ENCODE measurements around the gene CRY1. TPM values are rescaled to one million over a fixed set of nuclear protein-coding genes. Genes with fewer than 3 reads are reported as not detected.

Gene CRY1
- total RNA-seq, 1 experiment from 2014 or later, result 43.8 TPM

GRCh38 chr12:106945261-106945851, 148.0 kb downstream of the CRY1 start:
- H3K36me3 ChIP-seq (ENCODE audit: control insufficient read depth, insufficient read depth, low read length), result no peaks in the 10 kb centered on the region
- no peaks in the 10 kb centered on the region for H3K27me3 ChIP-seq (ENCODE audit: control insufficient read depth, insufficient read depth, low read length)
- TF ChIP-seq REST (IDR thresholded peaks at IDR 0.05; ENCODE audit: insufficient read depth in 1 of 2, low read depth in 2 of 2, low read length in 1 of 2) (no peak), POLR2AphosphoS5 (IDR thresholded peaks at IDR 0.05; ENCODE audit: low read depth, low read length) (no peak), CTCF (IDR thresholded peaks at IDR 0.05) (no peak), TCF7L2 (IDR thresholded peaks at IDR 0.05; ENCODE audit: low read depth, low read length) (no peak), SIN3A (IDR thresholded peaks at IDR 0.05; ENCODE audit: borderline replicate concordance, insufficient read depth, low read depth, low read length) (no peak)
- POLR2A ChIA-PET, result no interaction called here
- intact Hi-C loops (cut with micrococcal nuclease; ENCODE audit: unreplicated experiment), result no loop called here
- no peak overlapping the region for H3K4me3 ChIP-seq (ENCODE audit: low read depth in 2 of 2, low read length in 2 of 2)
- in situ Hi-C loops (cut with HindIII; ENCODE audit: low pct_unique_long_range_greater_than_20kb, low sequenced_read_pairs), result no loop called here
- H3K27ac ChIP-seq (ENCODE audit: low read length), result no peak overlapping the region
- CTCF ChIA-PET, result no interaction called here
- H3K4me1 ChIP-seq (ENCODE audit: control insufficient read depth, insufficient read depth, low read length), result no peaks in the 10 kb centered on the region
- BruUV-seq (replicated peaks), result no TSS peak
- H3K9me3 ChIP-seq (ENCODE audit: control insufficient read depth, insufficient read depth, low read depth, low read length), result peaks cover 14% of the 10 kb centered on the region; the same call in 1 of the 2 replicates
- no peak for ATAC-seq
- no peak for DNase-seq (ENCODE audit: low read depth, low spot score)

GRCh38 chr12:106942775-106943174, 150.6 kb downstream of the CRY1 start:
- H3K4me1 ChIP-seq (ENCODE audit: control insufficient read depth, insufficient read depth, low read length), result no peaks in the 10 kb centered on the region
- no TSS peak for BruUV-seq (replicated peaks)
- ATAC-seq (no peak), DNase-seq (ENCODE audit: low read depth, low spot score) (no peak)
- in situ Hi-C loops (cut with HindIII; ENCODE audit: low pct_unique_long_range_greater_than_20kb, low sequenced_read_pairs), result no loop called here
- peaks cover 14% of the 10 kb centered on the region; the same call in 1 of the 2 replicates for H3K9me3 ChIP-seq (ENCODE audit: control insufficient read depth, insufficient read depth, low read depth, low read length)
- ChIA-PET POLR2A (no interaction called here), CTCF (no interaction called here)
- H3K27ac ChIP-seq (ENCODE audit: low read length), result no peak overlapping the region
- no peak overlapping the region for H3K4me3 ChIP-seq (ENCODE audit: low read depth in 2 of 2, low read length in 2 of 2)
- intact Hi-C loops (cut with micrococcal nuclease; ENCODE audit: unreplicated experiment), result no loop called here
- TF ChIP-seq POLR2AphosphoS5 (IDR thresholded peaks at IDR 0.05; ENCODE audit: low read depth, low read length) (no peak), CTCF (IDR thresholded peaks at IDR 0.05) (no peak), SIN3A (IDR thresholded peaks at IDR 0.05; ENCODE audit: borderline replicate concordance, insufficient read depth, low read depth, low read length) (no peak), REST (IDR thresholded peaks at IDR 0.05; ENCODE audit: insufficient read depth in 1 of 2, low read depth in 2 of 2, low read length in 1 of 2) (no peak), TCF7L2 (IDR thresholded peaks at IDR 0.05; ENCODE audit: low read depth, low read length) (no peak)
- H3K36me3 ChIP-seq (ENCODE audit: control insufficient read depth, insufficient read depth, low read length), result no peaks in the 10 kb centered on the region
- no peaks in the 10 kb centered on the region for H3K27me3 ChIP-seq (ENCODE audit: control insufficient read depth, insufficient read depth, low read length)
